ENCODE results near the gene SH3RF2. TPM values are rescaled to one million over a fixed set of nuclear protein-coding genes. Genes with fewer than 3 reads are reported as not detected.

Gene SH3RF2
- total and polyA plus RNA-seq, 2 donors (not counting 1 experiment from before 2014, with no cell fraction given) = 0.03 TPM; not detected in 1

DNA sequence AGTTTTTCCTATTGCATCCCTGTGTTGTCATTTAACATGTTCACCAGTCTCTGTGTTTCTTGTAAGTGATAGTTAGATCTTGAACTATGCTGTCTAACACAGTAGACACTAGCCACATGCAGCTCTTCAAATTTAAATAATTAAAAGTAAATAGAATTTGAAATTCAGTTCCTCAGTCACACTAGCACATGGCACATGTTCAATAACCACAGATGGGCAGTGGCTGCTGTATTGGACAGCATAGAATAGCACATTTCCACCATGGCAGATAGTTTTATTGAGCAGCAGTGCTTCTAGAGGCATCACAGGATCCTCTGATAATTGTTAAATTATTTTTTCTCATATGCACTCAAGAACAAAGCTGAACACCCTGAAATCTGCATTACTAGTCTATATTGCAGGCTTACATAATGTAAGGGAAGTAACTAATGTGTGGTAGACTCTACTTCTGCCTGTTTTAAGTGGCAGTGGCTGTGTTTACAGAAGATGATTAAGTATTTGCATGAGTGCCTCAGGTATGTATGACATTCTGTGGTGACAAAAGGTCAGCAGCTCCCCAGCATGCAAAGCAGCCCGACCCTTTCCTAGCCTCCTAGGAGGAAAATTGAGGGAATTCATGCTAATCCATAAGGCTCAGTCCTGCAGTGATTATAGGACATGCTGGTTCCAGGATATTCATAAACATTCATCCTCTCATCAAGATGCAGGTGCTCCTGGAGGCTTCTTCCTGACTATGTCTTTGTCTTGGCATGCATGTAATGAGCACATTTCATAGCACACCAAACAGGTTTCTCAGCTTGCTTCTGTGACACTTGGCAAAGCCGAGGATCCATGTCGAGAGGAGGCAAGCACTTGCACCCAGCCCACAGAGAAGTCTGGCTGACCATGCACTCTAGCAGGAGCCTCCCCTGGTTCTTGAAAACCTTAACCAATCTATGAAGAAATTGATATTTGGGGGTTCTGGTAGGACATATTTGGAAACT lies 45.5 kb downstream of the SH3RF2 start:
- no peak overlapping the region for H3K4me3 Mint-ChIP-seq
- intact Hi-C loops (cut with micrococcal nuclease) = no loop called here
- no peak for DNase-seq
- Histone ChIP-seq H3K9ac (ENCODE audit: low read length) (no peak overlapping the region), H3K4me2 (replicated peaks; ENCODE audit: low read depth, low read length, poor library complexity, severe bottlenecking) (no peak overlapping the region), H3K9me3 (ENCODE audit: control extremely low read depth in 1 of 3, control insufficient read depth in 2 of 3, insufficient read depth in 1 of 3, low read length in 2 of 3) (no peaks in the 10 kb centered on the region), H2AFZ (ENCODE audit: insufficient read depth, low read depth, low read length, poor library complexity, severe bottlenecking) (no peak overlapping the region), H3K27ac (ENCODE audit: low read length in 2 of 2) (no peak overlapping the region), H3K4me1 (ENCODE audit: control insufficient read depth in 2 of 2, insufficient read depth in 2 of 2, low read length in 2 of 2) (no peaks in the 10 kb centered on the region), H3K79me2 (ENCODE audit: control insufficient read depth, insufficient read depth, low read length) (no peaks in the 10 kb centered on the region), H3K4me3 (ENCODE audit: control extremely low read depth in 1 of 5, extremely low read depth in 1 of 5, insufficient read depth in 1 of 5, low read depth in 2 of 5, low read length in 4 of 5) (no peak overlapping the region), H3K36me3 (replicated peaks in 1 of 2; ENCODE audit: control extremely low read depth in 1 of 2, control insufficient read depth in 1 of 2, extremely low read depth in 1 of 2, insufficient read depth in 2 of 2, low read length in 1 of 2) (no peaks in the 10 kb centered on the region), H3K27me3 (replicated peaks in 1 of 4; ENCODE audit: control extremely low read depth in 1 of 4, control insufficient read depth in 3 of 4, insufficient read depth in 4 of 4, low read length in 3 of 4) (no peaks in the 10 kb centered on the region), H4K20me1 (ENCODE audit: control insufficient read depth, insufficient read depth, low read length, poor library complexity, severe bottlenecking) (no peaks in the 10 kb centered on the region)
- TF ChIP-seq CTCF (IDR thresholded peaks at IDR 0.05) (no peak), EZH2 (IDR thresholded peaks at IDR 0.05; ENCODE audit: borderline replicate concordance, insufficient read depth, low read depth, low read length, poor library complexity, severe bottlenecking) (no peak)
- WGBS (ENCODE audit: insufficient coverage) = no CpG with 5 or more reads among the region's 3 CpGs
- peaks cover 3% of the 10 kb centered on the region for H3K27me3 Mint-ChIP-seq
- ChIA-PET POLR2A (no interaction called here), CTCF (no interaction called here)
- ATAC-seq (ENCODE audit: low read depth) = no peak
- no peaks in the 10 kb centered on the region for H3K4me1 Mint-ChIP-seq
- no peaks in the 10 kb centered on the region for H3K9me3 Mint-ChIP-seq (ENCODE audit: insufficient read depth)
- no peak overlapping the region for H3K27ac Mint-ChIP-seq

Data from B cell (primary cell).